Common myeloid progenitor, CD34-positive (primary cell): Measurements from ENCODE around the gene MAP1LC3A.

Source experiments
- CTCF ChIA-PET: fragments of 350-600 bp; sonication (Branson Sonifier 250); formaldehyde crosslinking; loops from one replicate; lab custom pipeline; 2021; ENCODE audit warnings: antibody characterized with exemption; lab: Charles Lee
- POLR2A ChIA-PET: fragments of 350-600 bp; sonication (Branson Sonifier 250); formaldehyde crosslinking; loops from one replicate; lab custom pipeline; 2021; ENCODE audit warnings: antibody characterized with exemption; lab: Charles Lee
- DNase-seq, 3 donors: peaks; one replicate each; pipeline versions ENCODE4 v3.0.0 to v3.0.0-alpha.2; 2013
- H3K27ac ChIP-seq, 2 experiments: 1 replicate in 1 of 2; 2 replicates in 1 of 2; pipeline ENCODE4 v1.7.0; 2013; ENCODE audit warnings: inconsistent platforms in 2 of 2, low read length in 2 of 2, mild to moderate bottlenecking in 2 of 2, low read depth in 1 of 2, moderate library complexity in 1 of 2; ENCODE audit not compliant: severe bottlenecking in 2 of 2, insufficient read depth in 1 of 2, poor library complexity in 1 of 2
- H3K27me3 ChIP-seq, 5 experiments: replicated peaks in 2 of 5; 1 replicate in 3 of 5; 2 replicates in 2 of 5; pipeline versions ENCODE4 v1.6.1 to v1.7.0; 2013; ENCODE audit warnings: low read length in 4 of 5, mild to moderate bottlenecking in 2 of 5, moderate library complexity in 2 of 5, inconsistent platforms in 1 of 5; ENCODE audit not compliant: insufficient read depth in 5 of 5, control insufficient read depth in 4 of 5
- H3K36me3 ChIP-seq, 4 experiments: 1 replicate in 2 of 4; 2 replicates in 2 of 4; pipeline versions ENCODE4 v1.6.1 to v1.7.0; 2013; ENCODE audit warnings: low read length in 3 of 4, control low read depth in 1 of 4, mild to moderate bottlenecking in 1 of 4; ENCODE audit not compliant: control insufficient read depth in 4 of 4, insufficient read depth in 4 of 4
- H3K4me1 ChIP-seq, 4 experiments: 1 replicate in 3 of 4; 2 replicates in 1 of 4; pipeline versions ENCODE4 v1.6.1 to v1.7.1; 2013; ENCODE audit warnings: low read length in 3 of 4, mild to moderate bottlenecking in 3 of 4, control low read depth in 1 of 4, inconsistent platforms in 1 of 4, moderate library complexity in 1 of 4; ENCODE audit not compliant: control insufficient read depth in 4 of 4, insufficient read depth in 4 of 4; ENCODE audit errors: control extremely low read depth in 1 of 4
- H3K4me3 ChIP-seq, 7 experiments: 1 replicate in 4 of 7; 2 replicates in 3 of 7; pipeline versions ENCODE4 v1.5.1 to v1.7.0; 2013; ENCODE audit warnings: mild to moderate bottlenecking in 7 of 7, low read length in 6 of 7, moderate library complexity in 6 of 7, inconsistent platforms in 2 of 7, low read depth in 2 of 7, control low read depth in 1 of 7; ENCODE audit not compliant: insufficient read depth in 4 of 7, control insufficient read depth in 1 of 7; ENCODE audit errors: extremely low read depth in 1 of 7
- H3K9me3 ChIP-seq, 5 experiments: 1 replicate in 4 of 5; 2 replicates in 1 of 5; pipeline versions ENCODE4 v1.6.1 to v1.7.1; 2013; ENCODE audit warnings: low read length in 4 of 5, mild to moderate bottlenecking in 2 of 5, inconsistent platforms in 1 of 5, low read depth in 1 of 5, moderate library complexity in 1 of 5; ENCODE audit not compliant: control insufficient read depth in 4 of 5, insufficient read depth in 2 of 5; ENCODE audit errors: control extremely low read depth in 1 of 5
- WGBS: methylation state at CpG from one replicate; pipeline ENCODE4 v1.1.5; 2013; ENCODE audit not compliant: insufficient coverage; 5-methylcytosine and 5-hydroxymethylcytosine counted together

The MAP1LC3A gene

GRCh38 chr20:34539756-34540155 lies 18.8 kb upstream of the MAP1LC3A start:
- no peak overlapping the region for H3K4me3 ChIP-seq

DNA sequence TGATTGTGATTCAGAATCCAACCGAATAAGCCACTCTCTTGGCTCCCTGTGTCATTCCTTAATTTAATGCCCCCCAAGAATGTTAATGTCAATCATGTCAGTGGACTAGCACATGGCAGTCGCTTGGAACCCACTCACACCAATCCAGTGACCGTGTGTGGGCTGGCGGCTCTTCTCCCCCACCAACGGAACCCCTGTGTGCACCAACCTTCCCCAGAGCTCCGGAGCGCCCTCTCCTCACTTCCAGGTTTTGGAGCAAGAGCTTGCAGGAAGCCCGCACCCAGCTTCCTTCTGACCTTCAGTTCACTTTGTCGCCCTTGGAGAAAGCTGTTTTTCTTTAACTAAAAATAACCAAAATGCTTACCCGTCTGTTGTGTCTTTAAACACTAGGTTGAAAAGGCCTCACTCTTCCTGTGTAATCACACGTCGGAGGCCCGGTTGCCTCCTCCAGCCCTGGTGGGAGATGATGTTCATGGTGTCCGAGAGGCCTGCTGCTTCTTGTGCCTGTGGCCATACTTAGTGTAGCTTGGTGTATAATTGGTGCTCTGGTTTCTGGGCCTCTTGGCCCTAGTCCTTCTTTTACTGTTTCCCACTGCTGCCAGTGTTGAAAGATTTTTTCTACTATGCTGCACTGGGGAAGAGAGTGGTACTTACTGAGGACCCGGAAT lies 17.8 kb upstream of the MAP1LC3A start:
- Histone ChIP-seq H3K9me3 (no peaks in the 10 kb centered on the region), H3K4me1 (peaks cover 0 to 9% (median 2%) of the 10 kb centered on the region in 4 experiments), H3K4me3 (no peak overlapping the region), H3K36me3 (peaks cover 7 to 52% (median 36%) of the 10 kb centered on the region in 4 experiments), H3K27ac (no peak overlapping the region), H3K27me3 (no peaks in the 10 kb centered on the region)
- 100% methylated on average over 13 of the region's 15 CpGs for WGBS
- CTCF ChIA-PET = interaction anchor here (1.6 to 4.6 kb wide), 2 partner anchors 15 to 166 kb away, joined by 4 to 26 read pairs; no protein-coding TSS in a partner anchor
- no peak for DNase-seq
- POLR2A ChIA-PET = interaction anchor here (0.6 to 1.1 kb wide), 3 partner anchors 8 to 17 kb away, joined by 3 to 4 read pairs (median 4); no protein-coding TSS in a partner anchor

More at GRCh38 chr20:34539756-34540155, 18.8 kb upstream of the MAP1LC3A start:
- POLR2A ChIA-PET = no interaction called here
- Histone ChIP-seq H3K36me3 (peaks cover 9 to 62% (median 44%) of the 10 kb centered on the region in 4 experiments), H3K27me3 (no peaks in the 10 kb centered on the region), H3K9me3 (no peaks in the 10 kb centered on the region), H3K27ac (no peak overlapping the region), H3K4me1 (peaks cover 0 to 7% (median 2%) of the 10 kb centered on the region in 4 experiments)
- DNase-seq = no peak
- CTCF ChIA-PET = interaction anchor here (0.7 to 6.1 kb wide), 9 partner anchors 9 to 229 kb away, joined by 3 to 30 read pairs (median 5); no protein-coding TSS in a partner anchor
- WGBS = 97% methylated on average over 6 of the region's 8 CpGs

- H3K27me3 ChIP-seq = no peaks in the 10 kb centered on the region
- WGBS = 83% methylated on average over 9 of the region's 13 CpGs
- DNase-seq = no peak
- ChIA-PET POLR2A (interaction anchor here (0.7 kb wide), 2 partner anchors 10 to 16 kb away, joined by 3 to 4 read pairs; no protein-coding TSS in a partner anchor), CTCF (interaction anchor here (4.6 kb wide), 1 partner anchor 165 kb away, joined by 26 read pairs; no protein-coding TSS in a partner anchor)
- H3K36me3 ChIP-seq = peaks cover 7 to 46% (median 31%) of the 10 kb centered on the region in 4 experiments
- peaks cover 0 to 9% (median 2%) of the 10 kb centered on the region in 4 experiments for H3K4me1 ChIP-seq
- H3K4me3 ChIP-seq = no peak overlapping the region
- no peaks in the 10 kb centered on the region for H3K9me3 ChIP-seq
- H3K27ac ChIP-seq = no peak overlapping the region
Measured at GRCh38 chr20:34541264-34541901, 17.1 kb upstream of the MAP1LC3A start.

- Histone ChIP-seq H3K27ac (no peak overlapping the region), H3K4me1 (peaks cover 0 to 9% (median 2%) of the 10 kb centered on the region in 4 experiments), H3K9me3 (no peaks in the 10 kb centered on the region), H3K27me3 (no peaks in the 10 kb centered on the region), H3K36me3 (peaks cover 7 to 42% (median 27%) of the 10 kb centered on the region in 4 experiments), H3K4me3 (no peak overlapping the region)
- no peak for DNase-seq
- ChIA-PET POLR2A (interaction anchor here (0.7 kb wide), 1 partner anchor 10 kb away, joined by 4 read pairs; no protein-coding TSS in a partner anchor), CTCF (interaction anchor here (4.6 kb wide), 1 partner anchor 165 kb away, joined by 26 read pairs; no protein-coding TSS in a partner anchor)
- WGBS = 95% methylated on average over 15 of the region's 16 CpGs
Measured at GRCh38 chr20:34541917-34542316, 16.6 kb upstream of the MAP1LC3A start.

- H3K27ac ChIP-seq = no peak overlapping the region
- ChIA-PET CTCF (interaction anchor here (2.6 to 4.6 kb wide), 2 partner anchors 9 to 164 kb away, joined by 7 to 26 read pairs; no protein-coding TSS in a partner anchor), POLR2A (no interaction called here)
Measured at GRCh38 chr20:34542439-34542838, 16.1 kb upstream of the MAP1LC3A start.

GRCh38 chr20:34543463-34544056 lies 15.0 kb upstream of the MAP1LC3A start:
- Histone ChIP-seq H3K4me3 (no peak overlapping the region), H3K4me1 (peaks cover 0 to 9% (median 2%) of the 10 kb centered on the region in 4 experiments), H3K27me3 (no peaks in the 10 kb centered on the region), H3K9me3 (no peaks in the 10 kb centered on the region), H3K27ac (no peak overlapping the region), H3K36me3 (peaks cover 4 to 34% (median 19%) of the 10 kb centered on the region in 4 experiments)
- WGBS = 90% methylated on average over 12 of the region's 12 CpGs
- no peak for DNase-seq
- ChIA-PET POLR2A (interaction anchor here (1.0 to 1.4 kb wide), 2 partner anchors 161 to 166 kb away, joined by 3 to 5 read pairs; partner anchors contain the start of gene TP53INP2), CTCF (interaction anchor here (1.2 to 4.6 kb wide), 5 partner anchors 10 to 226 kb away, joined by 3 to 26 read pairs (median 6); no protein-coding TSS in a partner anchor)

More at GRCh38 chr20:34542439-34542838, 16.1 kb upstream of the MAP1LC3A start:
- 100% methylated on average over 4 of the region's 6 CpGs for WGBS
- no peaks in the 10 kb centered on the region for H3K27me3 ChIP-seq
- H3K36me3 ChIP-seq = peaks cover 4 to 37% (median 23%) of the 10 kb centered on the region in 4 experiments
- no peak for DNase-seq
- H3K9me3 ChIP-seq = no peaks in the 10 kb centered on the region
- peaks cover 0 to 9% (median 2%) of the 10 kb centered on the region in 4 experiments for H3K4me1 ChIP-seq
- H3K4me3 ChIP-seq = no peak overlapping the region
